ENCODE data around the gene CES1. TPM values are rescaled to one million over a fixed set of nuclear protein-coding genes. Genes with fewer than 3 reads are reported as not detected.
"Not testable (repeated sequence)": the region's sequence is repeated elsewhere in the genome, so short reads cannot be mapped to it uniquely, and the experiment has no call there.

CES1 gene
- total RNA-seq, 1 donor, result 2.9 TPM

DNA sequence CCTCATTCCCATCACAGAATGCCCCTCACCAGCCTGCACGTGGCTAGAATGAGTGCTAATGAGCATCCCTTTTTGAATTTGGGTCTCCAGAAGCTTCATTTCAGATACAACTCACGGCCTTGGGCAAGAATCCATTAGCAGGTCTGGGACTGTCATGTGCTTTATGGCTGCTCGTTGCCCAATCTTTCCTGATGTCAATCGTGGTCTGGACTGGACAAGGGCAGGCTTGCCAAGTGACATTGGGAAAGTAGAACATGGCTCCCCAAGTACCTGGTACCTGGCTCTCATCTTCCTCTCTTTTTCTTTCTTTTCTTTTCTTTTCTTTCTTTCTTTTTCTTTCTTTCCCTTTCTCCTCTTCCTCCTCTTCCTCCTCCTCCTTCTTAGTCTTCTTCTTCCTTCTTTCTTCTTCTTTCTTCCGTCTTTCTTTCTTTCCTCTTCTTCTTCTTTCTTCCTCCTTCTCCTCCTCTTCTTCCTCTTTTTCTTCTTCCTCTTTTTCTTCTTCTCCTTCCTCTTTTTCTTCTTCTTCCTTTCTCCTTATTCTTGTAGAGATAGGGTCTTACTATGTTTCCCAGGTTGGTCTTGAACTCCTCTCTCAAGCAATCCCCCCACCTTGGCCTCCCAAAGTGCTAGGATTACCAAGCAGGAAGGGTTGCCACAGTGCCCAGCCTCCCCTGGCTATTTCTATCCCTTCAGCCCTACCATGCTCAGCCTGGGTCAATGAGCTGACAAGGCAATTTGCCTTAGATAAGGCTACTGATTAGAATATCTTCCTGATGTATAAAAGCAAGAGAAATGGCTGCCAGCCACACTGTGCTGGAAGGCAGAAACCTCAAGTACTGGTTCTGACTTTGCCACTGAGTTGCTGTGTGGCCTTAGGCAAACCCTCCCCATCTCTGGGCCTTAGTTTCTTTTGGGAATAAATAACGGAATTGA, 75.0 kb downstream of the CES1 start:
- H3K4me3 ChIP-seq (ENCODE audit: insufficient read depth, low read length); H4K20me1 ChIP-seq (ENCODE audit: insufficient read depth, low read length); H3K36me3 ChIP-seq (ENCODE audit: insufficient read depth, low read length); H3K9me3 ChIP-seq (ENCODE audit: low read depth, low read length); DNase-seq (ENCODE audit: insufficient read length, low spot score, missing footprints); H3K27ac ChIP-seq (ENCODE audit: low read depth, low read length); H2AFZ ChIP-seq (ENCODE audit: low read length); H3K27me3 ChIP-seq (ENCODE audit: insufficient read depth, low read length); H3K79me2 ChIP-seq (ENCODE audit: insufficient read depth, low read length); H3K4me2 ChIP-seq (ENCODE audit: insufficient read depth, low read length); H3K4me1 ChIP-seq (ENCODE audit: insufficient read depth, low read length): not testable (repeated sequence)

DNA sequence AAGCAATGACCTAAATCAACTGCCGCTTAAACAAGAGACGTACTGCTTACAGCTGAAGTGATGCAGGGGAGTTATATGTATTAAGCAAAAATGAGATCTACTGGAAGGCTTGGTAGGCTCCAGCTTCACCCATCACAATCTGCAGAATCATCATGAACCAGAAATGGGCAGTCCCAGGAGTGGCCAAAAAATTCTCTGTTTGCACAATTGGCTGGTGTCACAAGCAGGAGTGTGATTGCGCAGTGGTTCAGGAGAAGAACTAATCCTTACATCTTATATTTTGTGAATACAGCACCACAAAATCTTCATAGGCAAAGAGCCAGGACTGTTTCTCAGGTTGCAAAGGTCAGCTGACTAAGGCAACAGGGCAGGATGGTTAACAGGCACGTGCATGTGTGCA, 75.9 kb downstream of the CES1 start:
- no peak overlapping the region for H3K4me3 ChIP-seq (ENCODE audit: insufficient read depth, low read length)
- TF ChIP-seq, protein P1, sequence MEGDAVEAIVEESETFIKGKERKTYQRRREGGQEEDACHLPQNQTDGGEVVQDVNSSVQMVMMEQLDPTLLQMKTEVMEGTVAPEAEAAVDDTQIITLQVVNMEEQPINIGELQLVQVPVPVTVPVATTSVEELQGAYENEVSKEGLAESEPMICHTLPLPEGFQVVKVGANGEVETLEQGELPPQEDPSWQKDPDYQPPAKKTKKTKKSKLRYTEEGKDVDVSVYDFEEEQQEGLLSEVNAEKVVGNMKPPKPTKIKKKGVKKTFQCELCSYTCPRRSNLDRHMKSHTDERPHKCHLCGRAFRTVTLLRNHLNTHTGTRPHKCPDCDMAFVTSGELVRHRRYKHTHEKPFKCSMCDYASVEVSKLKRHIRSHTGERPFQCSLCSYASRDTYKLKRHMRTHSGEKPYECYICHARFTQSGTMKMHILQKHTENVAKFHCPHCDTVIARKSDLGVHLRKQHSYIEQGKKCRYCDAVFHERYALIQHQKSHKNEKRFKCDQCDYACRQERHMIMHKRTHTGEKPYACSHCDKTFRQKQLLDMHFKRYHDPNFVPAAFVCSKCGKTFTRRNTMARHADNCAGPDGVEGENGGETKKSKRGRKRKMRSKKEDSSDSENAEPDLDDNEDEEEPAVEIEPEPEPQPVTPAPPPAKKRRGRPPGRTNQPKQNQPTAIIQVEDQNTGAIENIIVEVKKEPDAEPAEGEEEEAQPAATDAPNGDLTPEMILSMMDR (IDR thresholded peaks at IDR 0.05; ENCODE audit: extremely low read depth, low read depth, low read length), result no peak
- DNase-seq (ENCODE audit: insufficient read length, low spot score, missing footprints), result no peak
- no peaks in the 10 kb centered on the region for H3K79me2 ChIP-seq (ENCODE audit: insufficient read depth, low read length)
- no peak overlapping the region for H2AFZ ChIP-seq (ENCODE audit: low read length)
- no peak overlapping the region for H3K27ac ChIP-seq (ENCODE audit: low read depth, low read length)
- H3K9me3 ChIP-seq (ENCODE audit: low read depth, low read length), result no peaks in the 10 kb centered on the region
- no peaks in the 10 kb centered on the region for H3K4me1 ChIP-seq (ENCODE audit: insufficient read depth, low read length)
- H4K20me1 ChIP-seq (ENCODE audit: insufficient read depth, low read length), result no peaks in the 10 kb centered on the region
- H3K27me3 ChIP-seq (ENCODE audit: insufficient read depth, low read length), result no peaks in the 10 kb centered on the region
- H3K36me3 ChIP-seq (ENCODE audit: insufficient read depth, low read length), result no peaks in the 10 kb centered on the region
- H3K4me2 ChIP-seq (ENCODE audit: insufficient read depth, low read length), result no peak overlapping the region

DNA sequence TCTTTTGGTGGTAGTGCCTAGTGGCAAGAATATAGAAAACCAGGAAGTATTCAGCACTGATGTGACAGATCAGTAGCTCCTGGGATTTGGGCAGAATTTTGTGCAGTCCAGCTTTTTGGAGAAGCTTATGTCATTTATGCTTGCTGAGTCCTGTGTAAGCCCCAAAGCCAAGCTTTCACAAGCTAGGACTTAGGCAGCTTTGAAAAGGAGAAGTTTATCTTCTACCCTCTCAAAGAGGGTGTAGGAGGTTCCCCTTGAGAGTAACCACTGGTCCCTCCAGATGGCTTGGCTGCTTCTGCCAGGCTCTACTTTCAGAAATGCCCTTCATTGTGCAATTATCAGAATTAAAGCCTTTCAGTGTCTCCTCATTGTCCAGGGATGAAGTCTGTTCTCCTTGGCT, 78.8 kb downstream of the CES1 start:
- Histone ChIP-seq H3K9me3 (ENCODE audit: low read depth, low read length) (no peaks in the 10 kb centered on the region), H2AFZ (ENCODE audit: low read length) (no peak overlapping the region), H3K27ac (ENCODE audit: low read depth, low read length) (no peak overlapping the region), H3K36me3 (ENCODE audit: insufficient read depth, low read length) (no peaks in the 10 kb centered on the region), H4K20me1 (ENCODE audit: insufficient read depth, low read length) (no peaks in the 10 kb centered on the region), H3K27me3 (ENCODE audit: insufficient read depth, low read length) (no peaks in the 10 kb centered on the region), H3K79me2 (ENCODE audit: insufficient read depth, low read length) (no peaks in the 10 kb centered on the region), H3K4me1 (ENCODE audit: insufficient read depth, low read length) (no peaks in the 10 kb centered on the region), H3K4me3 (ENCODE audit: insufficient read depth, low read length) (no peak overlapping the region), H3K4me2 (ENCODE audit: insufficient read depth, low read length) (no peak overlapping the region)
- DNase-seq (ENCODE audit: insufficient read length, low spot score, missing footprints), result no peak
- TF ChIP-seq, protein P1 (IDR thresholded peaks at IDR 0.05; ENCODE audit: extremely low read depth, low read depth, low read length), result no peak

DNA sequence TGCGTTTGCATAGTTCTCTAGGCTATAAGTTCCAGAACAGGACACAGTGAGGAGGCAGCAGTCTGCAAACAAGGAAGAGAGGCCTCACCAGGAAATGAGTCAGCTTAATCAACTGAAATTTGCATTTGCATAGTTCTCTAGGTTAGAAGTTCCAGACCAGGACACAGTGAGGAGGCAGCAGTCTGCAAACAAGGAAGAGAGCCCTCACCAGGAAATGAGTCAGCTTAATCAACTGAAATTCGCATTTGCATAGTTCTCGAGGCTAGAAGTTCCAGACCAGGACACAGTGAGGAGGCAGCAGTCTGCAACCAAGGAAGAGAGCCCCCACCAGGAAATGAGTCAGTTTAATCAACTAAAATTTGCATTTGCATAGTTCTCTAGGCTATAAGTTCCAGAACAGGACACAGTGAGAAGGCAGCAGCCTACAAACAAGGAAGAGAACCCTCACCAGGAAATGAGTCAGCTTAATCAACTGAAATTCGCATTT, 79.7 kb downstream of the CES1 start:
- not testable (repeated sequence) for H3K27ac ChIP-seq (ENCODE audit: low read depth, low read length); H3K27me3 ChIP-seq (ENCODE audit: insufficient read depth, low read length); H3K9me3 ChIP-seq (ENCODE audit: low read depth, low read length); H2AFZ ChIP-seq (ENCODE audit: low read length); H3K4me1 ChIP-seq (ENCODE audit: insufficient read depth, low read length); H3K36me3 ChIP-seq (ENCODE audit: insufficient read depth, low read length); H3K79me2 ChIP-seq (ENCODE audit: insufficient read depth, low read length); H4K20me1 ChIP-seq (ENCODE audit: insufficient read depth, low read length); H3K4me3 ChIP-seq (ENCODE audit: insufficient read depth, low read length); H3K4me2 ChIP-seq (ENCODE audit: insufficient read depth, low read length); DNase-seq (ENCODE audit: insufficient read length, low spot score, missing footprints)

Other genes starting within 250 kb of the CES1 start
- not detected in 2 replicates for gene SLC6A2, start 177.1 kb downstream of the CES1 start, total RNA-seq
- gene CES5A, start 42.3 kb upstream of the CES1 start, total RNA-seq, result not detected in 2 replicates

All from osteoblast (primary cell).